Measurements from ENCODE around the gene PITX2. TPM values are rescaled to one million over a fixed set of nuclear protein-coding genes. Genes with fewer than 3 reads are reported as not detected.
"Not testable (repeated sequence)": the region's sequence is repeated elsewhere in the genome, so short reads cannot be mapped to it uniquely, and the experiment has no call there.

PITX2 gene
- total RNA-seq, 4 donors from 2014 or later: 17.4 to 48.6 (median 34.0) TPM

DNA sequence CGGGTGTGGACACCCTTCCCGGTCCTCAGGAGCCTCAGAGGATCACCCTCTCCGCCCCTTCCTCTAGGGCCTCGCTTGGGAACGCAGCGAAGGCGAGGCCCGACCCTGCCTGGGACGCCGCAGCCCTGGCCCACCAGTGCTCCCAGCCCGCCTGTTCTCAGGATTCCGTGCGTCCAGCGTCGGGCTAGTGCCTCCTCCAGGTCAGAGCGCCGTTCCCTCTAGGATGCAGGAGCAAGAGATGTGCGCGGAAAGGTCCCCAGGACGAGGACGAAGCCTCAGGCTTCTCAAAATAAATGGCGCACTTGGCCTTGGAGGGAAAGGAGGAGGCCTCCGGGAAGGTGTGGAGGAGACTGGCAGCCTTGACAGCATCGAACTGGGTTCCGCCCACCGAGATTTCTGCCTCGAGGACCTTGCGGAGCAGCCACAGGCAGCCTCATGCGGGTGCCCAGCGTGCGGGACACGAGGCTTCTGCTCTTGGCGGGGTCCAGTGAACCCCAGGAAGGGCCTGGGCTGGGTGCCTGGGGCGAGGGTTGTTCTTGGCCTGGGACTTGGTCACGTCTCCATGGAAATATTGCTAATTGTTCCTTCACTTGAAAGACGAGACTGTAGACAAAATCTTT is 35.1 kb downstream of the PITX2 start:
- 95% methylated on average over 33 of the region's 36 CpGs for WGBS
- H3K4me1 ChIP-seq: peaks cover 0 to 5% (median 2%) of the 10 kb centered on the region in 4 donors
- no peaks in the 10 kb centered on the region for H3K27me3 ChIP-seq
- H3K36me3 ChIP-seq: no peaks in the 10 kb centered on the region
- no peak overlapping the region for H3K4me3 ChIP-seq
- TF ChIP-seq POLR2AphosphoS5 (IDR thresholded peaks at IDR 0.05) (no peak), EP300 (IDR thresholded peaks at IDR 0.05) (no peak), POLR2A (IDR thresholded peaks at IDR 0.05; ENCODE audit: low read depth) (no peak)
- TF ChIP-seq, protein P1, sequence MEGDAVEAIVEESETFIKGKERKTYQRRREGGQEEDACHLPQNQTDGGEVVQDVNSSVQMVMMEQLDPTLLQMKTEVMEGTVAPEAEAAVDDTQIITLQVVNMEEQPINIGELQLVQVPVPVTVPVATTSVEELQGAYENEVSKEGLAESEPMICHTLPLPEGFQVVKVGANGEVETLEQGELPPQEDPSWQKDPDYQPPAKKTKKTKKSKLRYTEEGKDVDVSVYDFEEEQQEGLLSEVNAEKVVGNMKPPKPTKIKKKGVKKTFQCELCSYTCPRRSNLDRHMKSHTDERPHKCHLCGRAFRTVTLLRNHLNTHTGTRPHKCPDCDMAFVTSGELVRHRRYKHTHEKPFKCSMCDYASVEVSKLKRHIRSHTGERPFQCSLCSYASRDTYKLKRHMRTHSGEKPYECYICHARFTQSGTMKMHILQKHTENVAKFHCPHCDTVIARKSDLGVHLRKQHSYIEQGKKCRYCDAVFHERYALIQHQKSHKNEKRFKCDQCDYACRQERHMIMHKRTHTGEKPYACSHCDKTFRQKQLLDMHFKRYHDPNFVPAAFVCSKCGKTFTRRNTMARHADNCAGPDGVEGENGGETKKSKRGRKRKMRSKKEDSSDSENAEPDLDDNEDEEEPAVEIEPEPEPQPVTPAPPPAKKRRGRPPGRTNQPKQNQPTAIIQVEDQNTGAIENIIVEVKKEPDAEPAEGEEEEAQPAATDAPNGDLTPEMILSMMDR (IDR thresholded peaks at IDR 0.05): no peak
- no peaks in the 10 kb centered on the region for H3K9me3 ChIP-seq
- no peak for DNase-seq (ENCODE audit: extremely low spot score)
- intact Hi-C loops (cut with DNase I): no loop called here
- H3K27ac ChIP-seq (replicated peaks in 1 of 4): no peak overlapping the region

DNA sequence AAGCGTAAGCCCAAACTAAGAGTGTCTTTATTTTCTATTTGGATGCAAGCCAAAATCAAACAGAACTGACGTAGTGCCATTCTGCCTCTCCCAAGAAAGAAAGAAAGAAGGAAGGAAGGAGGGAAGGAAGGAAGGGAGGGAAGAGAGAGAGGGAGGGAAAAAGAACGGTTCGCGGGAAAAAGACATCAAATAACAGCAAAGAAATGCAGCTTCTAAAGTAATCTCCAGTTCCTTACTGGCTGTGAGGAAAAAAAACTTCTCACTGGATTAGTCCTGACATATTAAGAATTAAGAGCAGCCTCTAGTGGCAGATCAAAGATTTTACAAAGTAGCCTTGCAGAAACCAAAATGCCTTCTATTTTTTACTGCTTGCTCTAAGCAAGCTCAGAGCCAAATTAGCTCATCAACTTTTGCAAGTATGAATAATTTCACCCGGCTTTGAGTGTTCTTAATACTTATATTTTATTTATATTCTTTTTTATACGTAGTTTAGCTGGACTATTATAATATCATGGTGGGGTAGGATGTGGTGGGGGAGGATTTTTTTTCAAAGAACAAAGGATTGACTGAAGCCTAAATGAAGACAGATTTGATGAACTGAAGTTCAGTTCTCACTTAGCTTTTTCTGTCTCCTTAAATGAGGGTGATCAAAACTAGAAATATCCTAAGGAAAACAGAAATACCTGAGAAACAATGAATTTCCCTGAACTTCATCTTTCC is 36.6 kb downstream of the PITX2 start:
- Histone ChIP-seq H3K27ac (replicated peaks in 1 of 4) (no peak overlapping the region), H3K4me3 (peak overlapping the region; percentile 27 to 46 (median 32)), H3K27me3 (no peaks in the 10 kb centered on the region), H3K9me3 (no peaks in the 10 kb centered on the region), H3K4me1 (peaks cover 0 to 5% (median 2%) of the 10 kb centered on the region in 4 donors), H3K36me3 (no peaks in the 10 kb centered on the region)
- WGBS: 9% methylated on average over 7 of the region's 7 CpGs
- intact Hi-C loops (cut with DNase I): no loop called here
- TF ChIP-seq, protein P1 (IDR thresholded peaks at IDR 0.05): peak; percentile 30 to 59 (median 50)
- TF ChIP-seq POLR2A (IDR thresholded peaks at IDR 0.05; ENCODE audit: low read depth) (no peak), EP300 (IDR thresholded peaks at IDR 0.05) (no peak), POLR2AphosphoS5 (IDR thresholded peaks at IDR 0.05) (no peak)
- DNase-seq (ENCODE audit: extremely low spot score): no peak

DNA sequence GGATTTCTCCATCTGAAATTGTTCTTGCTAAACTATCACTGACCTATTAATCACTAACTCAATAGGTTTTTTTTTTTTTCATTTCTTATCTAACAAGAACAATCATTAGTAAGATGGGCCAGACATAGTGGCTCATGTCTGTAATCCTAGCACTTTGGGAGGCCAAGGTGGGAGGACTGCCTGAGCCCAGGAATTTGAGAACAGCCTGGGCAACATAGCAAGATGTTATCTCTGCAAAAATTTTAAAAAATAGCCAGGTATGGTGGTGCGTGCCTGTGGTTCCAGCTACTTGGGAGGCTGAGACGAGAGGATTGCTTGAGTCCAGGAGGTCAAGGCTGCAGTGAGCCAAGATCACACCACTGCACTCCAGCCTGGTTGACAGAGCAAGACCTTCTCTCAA is 46.2 kb downstream of the PITX2 start:
- 97% methylated on average over 2 of the region's 2 CpGs for WGBS
- H3K36me3 ChIP-seq; H3K9me3 ChIP-seq; H3K27ac ChIP-seq (replicated peaks in 1 of 4); DNase-seq (ENCODE audit: extremely low spot score); intact Hi-C loops (cut with DNase I); H3K4me3 ChIP-seq; H3K4me1 ChIP-seq; H3K27me3 ChIP-seq: not testable (repeated sequence)

Other genes with a start within 250 kb of the PITX2 start
- 1 to 10 TPM; 4.3 to 5.4 (median 4.8) TPM for gene ENPEP, start 146.9 kb downstream of the PITX2 start, total RNA-seq